Activated T-helper 1 cell treated with anti-CD3 and anti-CD28 coated beads, Interleukin-12 subunit alpha, Interleukin-12 subunit beta, Interleukin-2, Interleukin-4 antibody, amounts not matched to agents 30 ng/mL and 10 ng/mL and 1 ng/mL, durations not matched to agents 14 hours and 24 hours and 36 hours (primary cell): Measurements from ENCODE around the gene SP5. TPM values are rescaled to one million over a fixed set of nuclear protein-coding genes. Genes with fewer than 3 reads are reported as not detected.
"Not testable (repeated sequence)": the region's sequence is repeated elsewhere in the genome, so short reads cannot be mapped to it uniquely, and the experiment has no call there.

Source experiments
- DNase-seq: peaks from one replicate; pipeline ENCODE4 v3.0.0; 2021; ENCODE audit warnings: low spot score
- H3K27ac Mint-ChIP-seq: one replicate; pipeline ENCODE4 v1.8.0; 2021; ENCODE audit warnings: mild to moderate bottlenecking, mixed read lengths
- H3K27me3 Mint-ChIP-seq: one replicate; pipeline ENCODE4 v1.8.0; 2022; ENCODE audit warnings: mild to moderate bottlenecking, moderate library complexity, mixed read lengths; ENCODE audit not compliant: insufficient read depth
- H3K36me3 Mint-ChIP-seq: one replicate; pipeline ENCODE4 v1.8.0; 2021; ENCODE audit warnings: low read depth, mixed read lengths
- H3K4me1 Mint-ChIP-seq: one replicate; pipeline ENCODE4 v1.8.0; 2021; ENCODE audit warnings: low read depth, mixed read lengths
- H3K4me3 Mint-ChIP-seq: one replicate; pipeline ENCODE4 v1.8.0; 2021; ENCODE audit warnings: mild to moderate bottlenecking, moderate library complexity, mixed read lengths
- H3K9me3 Mint-ChIP-seq: one replicate; pipeline ENCODE4 v1.8.0; 2021; ENCODE audit warnings: mixed read lengths
- intact Hi-C: fragments of 100-400 bp; cut with micrococcal nuclease; formaldehyde crosslinking; loops from one replicate; pipeline ENCODE4 v1.15.1; 2024
- total RNA-seq: library from RNA; stranded (reverse); gene quantifications from 2 replicates; pipeline ENCODE4 v1.2.3, GENCODE V29; 2022

The SP5 gene
- total RNA-seq, 1 donor from 2014 or later: not detected

- intact Hi-C loops, H3K4me1 Mint-ChIP-seq, H3K36me3 Mint-ChIP-seq, H3K4me3 Mint-ChIP-seq, H3K9me3 Mint-ChIP-seq, H3K27ac Mint-ChIP-seq, DNase-seq: not testable (repeated sequence)
- H3K27me3 Mint-ChIP-seq: peaks cover 19% of the 10 kb centered on the region
These were observed 19.5 kb downstream of the SP5 start for GRCh38 chr2:170734601-170735000.

GRCh38 chr2:170736628-170737027, 21.5 kb downstream of the SP5 start:
- intact Hi-C loops: no loop called here
- no peaks in the 10 kb centered on the region for H3K9me3 Mint-ChIP-seq
- no peaks in the 10 kb centered on the region for H3K4me1 Mint-ChIP-seq
- H3K36me3 Mint-ChIP-seq: no peaks in the 10 kb centered on the region
- peaks cover 18% of the 10 kb centered on the region for H3K27me3 Mint-ChIP-seq
- no peak overlapping the region for H3K27ac Mint-ChIP-seq
- no peak for DNase-seq
- H3K4me3 Mint-ChIP-seq: no peak overlapping the region

GRCh38 chr2:170737406-170737805, 22.3 kb downstream of the SP5 start:
- intact Hi-C loops: no loop called here
- Mint-ChIP-seq H3K27me3 (peaks cover 17% of the 10 kb centered on the region), H3K27ac (no peak overlapping the region), H3K4me3 (no peak overlapping the region), H3K9me3 (no peaks in the 10 kb centered on the region), H3K4me1 (no peaks in the 10 kb centered on the region), H3K36me3 (no peaks in the 10 kb centered on the region)
- no peak for DNase-seq

- no peaks in the 10 kb centered on the region for H3K9me3 Mint-ChIP-seq
- peaks cover 16% of the 10 kb centered on the region for H3K27me3 Mint-ChIP-seq
- no peak overlapping the region for H3K27ac Mint-ChIP-seq
These were observed 22.7 kb downstream of the SP5 start for GRCh38 chr2:170737821-170738220.

GRCh38 chr2:170739048-170739447, 23.9 kb downstream of the SP5 start:
- no peak overlapping the region for H3K27ac Mint-ChIP-seq
- H3K9me3 Mint-ChIP-seq: no peaks in the 10 kb centered on the region
- no peak overlapping the region for H3K4me3 Mint-ChIP-seq
- intact Hi-C loops: no loop called here
- DNase-seq: no peak
- H3K36me3 Mint-ChIP-seq: no peaks in the 10 kb centered on the region
- peaks cover 10% of the 10 kb centered on the region for H3K27me3 Mint-ChIP-seq
- no peaks in the 10 kb centered on the region for H3K4me1 Mint-ChIP-seq

More at GRCh38 chr2:170737821-170738220, 22.7 kb downstream of the SP5 start:
- no peak for DNase-seq
- intact Hi-C loops: no loop called here
- Mint-ChIP-seq H3K4me3 (no peak overlapping the region), H3K36me3 (no peaks in the 10 kb centered on the region), H3K4me1 (no peaks in the 10 kb centered on the region)

- DNase-seq: no peak
- peaks cover 10% of the 10 kb centered on the region for H3K27me3 Mint-ChIP-seq
- H3K4me3 Mint-ChIP-seq: no peak overlapping the region
- H3K36me3 Mint-ChIP-seq: no peaks in the 10 kb centered on the region
- H3K9me3 Mint-ChIP-seq: no peaks in the 10 kb centered on the region
- intact Hi-C loops: no loop called here
- H3K27ac Mint-ChIP-seq: no peak overlapping the region
- H3K4me1 Mint-ChIP-seq: no peaks in the 10 kb centered on the region
These were observed 24.4 kb downstream of the SP5 start for GRCh38 chr2:170739507-170740046.

- no peaks in the 10 kb centered on the region for H3K4me1 Mint-ChIP-seq
- intact Hi-C loops: no loop called here
- no peaks in the 10 kb centered on the region for H3K36me3 Mint-ChIP-seq
- DNase-seq: no peak
- H3K9me3 Mint-ChIP-seq: no peaks in the 10 kb centered on the region
- no peak overlapping the region for H3K4me3 Mint-ChIP-seq
- no peak overlapping the region for H3K27ac Mint-ChIP-seq
- H3K27me3 Mint-ChIP-seq: peaks cover 14% of the 10 kb centered on the region
These were observed 25.5 kb downstream of the SP5 start for GRCh38 chr2:170740660-170741059.

GRCh38 chr2:170742000-170742399, 26.9 kb downstream of the SP5 start:
- intact Hi-C loops: no loop called here
- H3K4me3 Mint-ChIP-seq: no peak overlapping the region
- peaks cover 12% of the 10 kb centered on the region for H3K27me3 Mint-ChIP-seq
- no peaks in the 10 kb centered on the region for H3K4me1 Mint-ChIP-seq
- H3K36me3 Mint-ChIP-seq: no peaks in the 10 kb centered on the region
- no peak for DNase-seq
- no peak overlapping the region for H3K27ac Mint-ChIP-seq
- no peaks in the 10 kb centered on the region for H3K9me3 Mint-ChIP-seq

GRCh38 chr2:170742896-170743529, 27.9 kb downstream of the SP5 start:
- intact Hi-C loops: no loop called here
- peaks cover 13% of the 10 kb centered on the region for H3K27me3 Mint-ChIP-seq

GRCh38 chr2:170743530-170744239, 28.5 kb downstream of the SP5 start:
- DNase-seq: no peak
- Mint-ChIP-seq H3K36me3 (no peaks in the 10 kb centered on the region), H3K27ac (no peak overlapping the region), H3K27me3 (peaks cover 17% of the 10 kb centered on the region), H3K4me3 (no peak overlapping the region), H3K4me1 (no peaks in the 10 kb centered on the region), H3K9me3 (no peaks in the 10 kb centered on the region)
- intact Hi-C loops: no loop called here

More at GRCh38 chr2:170742896-170743529, 27.9 kb downstream of the SP5 start:
- Mint-ChIP-seq H3K9me3 (no peaks in the 10 kb centered on the region), H3K36me3 (no peaks in the 10 kb centered on the region), H3K4me3 (no peak overlapping the region), H3K4me1 (no peaks in the 10 kb centered on the region), H3K27ac (no peak overlapping the region)
- DNase-seq: no peak

- Mint-ChIP-seq H3K27ac (no peak overlapping the region), H3K27me3 (peaks cover 17% of the 10 kb centered on the region)
- intact Hi-C loops: no loop called here
These were observed 29.3 kb downstream of the SP5 start for GRCh38 chr2:170744248-170745002.

GRCh38 chr2:170745305-170745704, 30.2 kb downstream of the SP5 start:
- no peaks in the 10 kb centered on the region for H3K36me3 Mint-ChIP-seq
- no peak overlapping the region for H3K27ac Mint-ChIP-seq
- intact Hi-C loops: no loop called here
- H3K4me3 Mint-ChIP-seq: no peak overlapping the region
- DNase-seq: no peak
- H3K4me1 Mint-ChIP-seq: no peaks in the 10 kb centered on the region
- peaks cover 15% of the 10 kb centered on the region for H3K27me3 Mint-ChIP-seq
- no peaks in the 10 kb centered on the region for H3K9me3 Mint-ChIP-seq

More at GRCh38 chr2:170744248-170745002, 29.3 kb downstream of the SP5 start:
- DNase-seq: no peak
- Mint-ChIP-seq H3K9me3 (no peaks in the 10 kb centered on the region), H3K4me3 (no peak overlapping the region), H3K4me1 (no peaks in the 10 kb centered on the region), H3K36me3 (no peaks in the 10 kb centered on the region)

- Mint-ChIP-seq H3K27me3 (peaks cover 22% of the 10 kb centered on the region), H3K4me3 (no peak overlapping the region), H3K9me3 (no peaks in the 10 kb centered on the region), H3K4me1 (no peaks in the 10 kb centered on the region), H3K27ac (no peak overlapping the region), H3K36me3 (no peaks in the 10 kb centered on the region)
- intact Hi-C loops: no loop called here
- DNase-seq: no peak
These were observed 32.8 kb downstream of the SP5 start for GRCh38 chr2:170747921-170748320.
